Muscle of arm (tissue), 14 donors: ENCODE measurements around the gene PYDC1. TPM values are rescaled to one million over a fixed set of nuclear protein-coding genes. Genes with fewer than 3 reads are reported as not detected.
"Not testable (repeated sequence)": the region's sequence is repeated elsewhere in the genome, so short reads cannot be mapped to it uniquely, and the experiment has no call there.

Source experiments
- DNase-seq: peaks from one replicate; pipeline ENCODE4 v3.0.0-alpha.2; 2013
- long read RNA-seq, 11 donors: transcript quantifications; one replicate each; lab custom pipeline, GENCODE V29; 2026
- polyA plus RNA-seq, 12 donors: library from polyadenylated mRNA; unstranded; fragments of 120-200 nt; gene quantifications; one replicate each; pipeline ENCODE4 v1.2.1, GENCODE V29; 2013; ENCODE audit not compliant: insufficient read length in 12 of 12

The PYDC1 gene
- 1 to 10 TPM in 5 of 12 donors, under 1 TPM in 5, not detected in 2; 0.27 to 2.1 (median 0.95) TPM for polyA plus RNA-seq
- long read RNA-seq, donor 1: 0 reads
- long read RNA-seq, donor 2, partial matches to known transcripts: 11 of 11 reads
- long read RNA-seq, donor 2, other reads (novel, unspliced or antisense): 0 of 11 reads
- long read RNA-seq, donor 3: 0 reads
- long read RNA-seq, donor 4: 0 reads
- long read RNA-seq, donor 5: 0 reads
- long read RNA-seq, donor 6: 0 reads
- long read RNA-seq, donor 7: 0 reads
- long read RNA-seq, donor 8: 0 reads
- long read RNA-seq, donor 9: 0 reads
- long read RNA-seq, donor 10: 0 reads
- long read RNA-seq, donor 11: 0 reads

DNA sequence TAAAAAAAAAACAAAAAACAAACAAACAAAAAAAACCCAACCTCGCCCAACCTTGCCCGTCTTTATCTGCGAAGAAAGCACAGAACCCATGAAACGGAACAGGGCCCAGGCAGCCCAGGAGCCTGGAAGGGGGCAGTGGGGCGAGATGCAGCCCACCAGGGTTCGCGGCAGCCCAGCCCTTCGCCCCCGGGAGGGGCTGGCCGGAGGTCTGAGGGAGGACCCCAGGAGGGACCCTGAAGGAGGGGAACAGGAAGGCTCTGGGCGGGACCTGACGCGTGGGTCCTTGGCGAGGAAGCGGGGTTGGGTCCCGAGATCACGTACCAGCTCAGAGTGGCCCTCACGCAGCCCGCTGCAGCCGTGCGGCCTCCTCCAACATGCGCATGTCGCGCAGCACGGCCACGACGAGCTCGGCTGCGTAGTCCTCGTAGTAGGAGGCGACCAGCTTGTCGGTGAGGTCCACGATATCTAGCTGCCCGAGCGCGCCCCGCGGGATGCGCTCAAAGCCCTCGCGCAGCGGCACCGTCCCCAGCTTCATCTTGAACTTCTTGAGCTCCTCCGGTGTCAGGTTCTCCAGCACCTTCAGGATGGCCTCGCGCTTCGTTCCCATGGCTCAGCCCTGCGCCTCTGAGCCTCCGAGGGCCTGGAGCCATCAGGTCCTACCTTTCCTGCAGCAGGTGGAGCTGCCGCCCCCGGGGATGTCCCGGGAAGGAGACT, at the start of gene PYDC1:
TSS of gene PYDC1 (minus strand) at position 714 of the 714 bp plus-strand sequence. CDS start at position 607, 107 bp downstream.
- no peak for DNase-seq

DNA sequence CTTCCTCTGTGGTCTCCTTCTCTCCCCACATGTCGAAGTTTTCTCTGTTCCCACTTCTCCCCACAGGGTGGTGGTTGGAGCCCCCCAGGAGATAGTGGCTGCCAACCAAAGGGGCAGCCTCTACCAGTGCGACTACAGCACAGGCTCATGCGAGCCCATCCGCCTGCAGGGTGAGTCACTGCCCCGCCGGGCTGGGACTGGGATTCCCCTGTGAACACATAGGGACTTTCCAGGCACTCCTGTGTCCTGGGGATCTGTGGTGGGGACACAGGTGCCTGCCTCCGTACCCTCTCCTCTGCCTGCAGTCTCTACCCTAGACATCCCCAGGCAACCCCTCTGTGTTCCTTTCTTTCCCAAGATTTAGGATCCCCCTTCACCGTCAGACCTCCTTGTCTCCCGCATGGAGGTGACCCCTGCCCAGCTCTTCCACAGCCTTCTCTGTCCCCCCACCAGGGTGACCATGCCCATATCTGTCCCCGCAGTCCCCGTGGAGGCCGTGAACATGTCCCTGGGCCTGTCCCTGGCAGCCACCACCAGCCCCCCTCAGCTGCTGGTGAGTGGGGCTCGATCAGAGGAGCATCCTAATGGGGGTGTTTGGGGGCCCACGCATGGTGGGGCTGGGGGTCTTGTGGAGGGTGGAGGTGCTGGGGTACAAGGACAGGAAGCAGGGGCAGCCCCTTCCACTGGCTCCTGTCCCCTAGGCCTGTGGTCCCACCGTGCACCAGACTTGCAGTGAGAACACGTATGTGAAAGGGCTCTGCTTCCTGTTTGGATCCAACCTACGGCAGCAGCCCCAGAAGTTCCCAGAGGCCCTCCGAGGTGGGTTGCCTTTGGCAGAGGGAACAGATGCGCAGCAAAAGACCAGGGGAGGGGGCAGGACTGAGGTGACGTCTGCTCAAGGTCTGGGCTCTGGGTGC, 48.7 kb upstream of the PYDC1 start:
- DNase-seq: no peak

DNA sequence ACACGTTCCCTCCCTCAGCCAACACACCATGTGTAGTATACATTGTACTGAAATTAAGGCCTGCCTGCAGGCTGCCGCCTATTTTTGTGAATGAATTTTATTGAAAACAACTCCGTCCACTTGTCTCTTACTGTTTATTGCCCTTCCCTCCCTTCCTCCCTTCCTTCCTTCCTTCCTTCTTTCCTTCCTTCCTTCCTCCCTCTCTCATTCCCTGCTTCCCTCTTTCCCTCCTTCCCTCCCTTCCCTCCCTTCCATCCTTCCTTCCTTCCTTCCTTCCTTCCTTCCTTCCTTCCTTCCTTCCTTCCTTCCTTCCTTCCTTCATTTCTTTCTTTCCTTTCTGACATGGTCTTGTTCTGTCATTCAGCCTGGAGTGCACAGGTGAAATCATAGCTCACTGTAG, 45.1 kb upstream of the PYDC1 start:
- no peak for DNase-seq

DNA sequence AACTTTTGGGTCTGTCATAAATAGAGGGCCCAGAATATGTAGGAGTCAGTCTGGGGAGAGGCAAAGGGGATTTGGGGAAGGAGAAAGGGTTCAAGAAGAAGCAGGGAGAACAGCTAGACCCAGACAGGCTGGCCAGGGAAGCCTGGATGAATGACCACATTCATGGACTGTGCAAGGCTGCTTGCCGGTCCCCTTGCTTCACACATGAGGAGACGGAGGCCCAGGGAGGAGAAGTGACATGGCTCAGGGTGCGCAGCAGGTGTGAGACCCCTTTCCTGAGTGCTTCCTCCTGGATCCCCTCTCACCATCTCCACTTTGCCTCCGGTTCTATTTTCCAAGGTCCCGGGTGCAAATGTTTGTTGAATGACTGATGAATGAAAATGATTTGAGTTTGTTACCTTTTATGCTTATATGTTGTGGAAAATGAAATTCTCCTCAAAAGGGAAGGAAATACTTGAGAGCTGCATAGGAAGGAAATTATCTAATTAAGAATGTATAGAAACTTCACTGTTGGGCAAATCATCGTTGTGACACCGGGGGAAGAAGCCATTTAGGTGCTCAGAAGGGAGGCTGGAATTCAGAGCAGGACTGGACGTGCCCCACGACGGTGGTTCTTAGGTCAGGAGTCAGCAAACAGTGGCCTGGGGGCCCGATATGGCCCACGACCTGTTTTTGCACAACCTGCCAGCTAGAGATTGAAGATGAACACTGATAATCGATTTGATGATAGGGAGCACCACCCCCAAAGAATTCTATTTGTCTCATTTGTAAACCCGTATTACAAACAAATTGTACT, 43.4 kb upstream of the PYDC1 start:
- DNase-seq: no peak

DNA sequence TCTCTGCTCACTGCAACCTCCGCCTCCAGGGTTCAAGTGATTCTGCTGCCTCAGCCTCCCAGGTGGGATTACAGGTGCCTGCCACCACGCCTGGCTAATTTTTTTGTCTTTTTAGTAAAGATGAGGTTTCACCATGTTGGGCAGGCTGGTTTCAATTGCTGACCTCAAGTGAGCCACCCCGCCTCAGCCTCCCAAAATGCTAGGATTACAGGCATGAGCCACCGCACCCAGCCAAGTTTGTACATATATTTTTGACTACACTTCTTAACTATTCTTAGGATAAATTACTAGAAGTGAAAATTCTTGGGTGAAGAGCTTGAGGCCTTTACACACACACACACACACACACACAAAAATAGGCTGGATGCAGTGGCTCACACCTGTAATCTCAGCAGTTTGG, 41.4 kb upstream of the PYDC1 start:
- DNase-seq: no peak

DNA sequence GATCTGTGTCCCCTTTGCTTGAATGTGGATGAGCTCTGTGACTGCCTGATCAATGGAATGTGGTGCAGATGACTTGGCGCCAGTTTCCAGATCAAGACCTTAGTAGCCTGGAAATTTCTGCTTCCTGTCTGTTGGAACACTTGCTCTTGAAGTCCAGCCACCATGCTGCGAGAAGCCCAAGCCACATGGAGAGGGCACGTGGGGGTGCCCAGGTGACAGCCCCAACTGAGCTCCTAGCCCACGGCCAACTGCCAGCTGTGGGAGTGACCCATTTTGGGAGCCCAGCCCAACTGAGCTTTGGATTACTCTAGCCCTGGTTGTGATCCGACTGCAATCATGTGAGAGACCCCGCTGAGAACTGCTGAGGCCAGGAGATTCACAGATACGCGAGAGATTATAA, 39.5 kb upstream of the PYDC1 start:
- no peak for DNase-seq

DNA sequence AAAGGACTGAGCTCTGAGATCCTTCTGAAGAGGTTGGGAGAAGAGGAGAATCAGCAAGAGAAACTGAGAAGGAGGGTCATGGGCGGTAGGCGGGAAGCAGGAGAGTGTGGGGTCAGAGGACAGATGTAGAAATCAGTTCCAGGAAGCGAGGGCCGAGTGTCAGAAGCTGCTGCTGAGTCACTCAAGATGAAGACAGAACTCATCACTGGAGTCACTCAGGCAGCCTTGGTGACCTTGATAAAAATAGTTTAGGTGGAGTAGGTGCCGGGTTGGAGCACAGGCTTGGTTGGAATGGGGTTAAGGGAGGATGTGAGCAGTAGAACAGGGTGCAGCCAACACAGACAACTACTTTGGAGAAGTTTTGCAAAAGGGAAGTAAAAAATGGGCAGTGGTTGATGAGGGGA, 36.7 kb upstream of the PYDC1 start:
- DNase-seq: peak; percentile 4

DNA sequence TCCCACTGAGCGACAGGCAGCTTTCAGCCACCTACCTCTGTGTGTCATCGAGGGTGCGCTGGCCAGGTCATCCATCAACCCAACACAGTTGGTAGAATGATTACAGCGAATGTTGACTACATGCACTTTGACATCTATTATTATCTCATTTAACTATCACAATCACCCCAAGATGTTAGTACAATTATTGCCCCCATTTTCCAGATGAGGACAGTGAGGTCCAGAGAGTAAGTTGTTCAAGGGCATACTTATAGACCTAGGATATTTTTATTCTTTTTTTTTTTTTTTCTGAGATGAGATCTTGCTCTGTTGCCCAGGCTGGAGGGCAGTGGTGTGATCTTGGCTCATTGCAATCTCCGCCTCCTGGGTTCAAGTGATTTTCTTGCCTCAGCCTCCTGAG, 34.5 kb upstream of the PYDC1 start:
- no peak for DNase-seq

DNA sequence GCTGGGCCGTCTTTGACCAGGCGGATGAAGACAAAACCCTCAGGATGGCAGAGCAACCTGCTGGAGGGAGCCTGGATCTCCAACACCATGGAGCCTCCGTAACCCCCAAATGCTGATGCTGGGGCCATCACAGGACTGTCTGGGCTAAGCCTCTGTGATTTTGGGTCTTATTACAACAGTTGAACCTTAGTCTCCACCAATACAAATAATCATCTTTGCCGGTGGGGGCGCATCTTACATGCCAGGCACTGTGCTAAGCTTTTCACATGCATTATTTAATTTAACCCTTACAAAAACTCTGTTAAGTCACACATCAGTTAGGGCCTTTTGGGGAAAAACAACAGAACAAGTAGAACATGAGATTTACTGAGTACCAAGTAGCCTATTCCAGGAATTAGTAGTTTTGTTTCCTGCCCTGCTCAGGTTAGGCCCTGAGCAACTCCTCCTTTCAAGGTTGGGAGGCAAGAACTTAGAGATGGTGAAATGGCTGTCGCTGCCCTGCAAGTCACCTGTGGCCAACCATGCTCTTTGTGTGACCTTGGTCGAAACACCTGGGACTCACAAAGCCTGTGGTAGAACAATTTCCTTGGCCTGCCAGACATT, 33.9 kb upstream of the PYDC1 start:
- DNase-seq: no peak

DNA sequence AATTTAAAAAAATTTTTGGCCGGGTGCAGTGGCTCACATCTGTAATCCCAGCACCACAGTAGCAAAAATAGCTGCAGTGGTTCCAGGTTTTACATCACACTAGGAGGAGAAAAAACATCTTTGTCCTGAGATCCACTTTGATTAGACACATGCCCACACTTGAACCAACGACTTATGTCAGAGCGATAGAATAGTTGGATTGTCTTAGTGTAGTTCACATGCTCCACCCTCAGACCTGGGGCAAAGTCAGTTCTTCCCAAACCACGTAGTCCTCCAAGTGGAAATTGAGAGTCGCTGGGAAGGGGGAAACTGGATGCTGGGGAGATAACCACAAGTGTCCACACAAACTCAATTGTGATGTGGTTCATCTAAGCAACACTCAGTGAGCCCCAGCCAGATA, 31.4 kb upstream of the PYDC1 start:
- DNase-seq: no peak

DNA sequence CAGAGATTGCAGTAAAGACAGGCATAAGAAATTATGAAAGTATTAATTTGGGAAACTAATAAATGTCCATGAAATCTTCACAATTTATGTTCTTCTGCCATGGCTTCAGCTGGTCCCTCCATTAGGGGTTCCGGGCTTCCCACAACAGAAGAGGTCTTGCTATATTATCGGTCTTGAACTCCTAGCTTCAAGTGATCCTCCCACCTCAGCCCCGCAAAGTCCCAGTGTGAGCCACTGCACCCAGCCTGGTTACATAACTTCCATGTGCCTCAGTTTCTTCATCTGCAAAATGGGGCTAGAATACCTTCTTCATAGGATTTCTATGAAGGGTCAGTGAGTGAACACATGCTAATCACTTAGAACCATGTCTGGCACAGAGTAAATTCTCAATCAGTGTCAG, 29.4 kb upstream of the PYDC1 start:
- DNase-seq: no peak

DNA sequence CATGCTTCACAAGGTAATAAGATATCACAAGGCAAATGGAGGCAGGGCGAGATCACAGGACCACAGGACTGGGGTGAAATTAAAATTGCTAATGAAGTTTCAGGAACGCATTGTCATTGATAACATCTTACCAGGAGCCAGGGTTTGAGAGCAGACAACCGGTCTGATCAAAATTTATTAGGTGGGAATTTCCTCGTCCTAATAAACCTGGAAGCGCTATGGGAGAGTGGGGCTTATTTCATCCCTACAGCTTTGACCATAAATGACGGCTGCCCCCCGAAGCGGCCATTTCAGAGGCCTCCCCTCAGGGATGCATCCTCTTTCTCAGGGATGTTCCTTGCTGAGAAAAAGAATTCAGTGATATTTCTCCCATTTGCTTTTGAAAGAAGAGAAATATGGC, 28.7 kb upstream of the PYDC1 start:
- not testable (repeated sequence) for DNase-seq

DNA sequence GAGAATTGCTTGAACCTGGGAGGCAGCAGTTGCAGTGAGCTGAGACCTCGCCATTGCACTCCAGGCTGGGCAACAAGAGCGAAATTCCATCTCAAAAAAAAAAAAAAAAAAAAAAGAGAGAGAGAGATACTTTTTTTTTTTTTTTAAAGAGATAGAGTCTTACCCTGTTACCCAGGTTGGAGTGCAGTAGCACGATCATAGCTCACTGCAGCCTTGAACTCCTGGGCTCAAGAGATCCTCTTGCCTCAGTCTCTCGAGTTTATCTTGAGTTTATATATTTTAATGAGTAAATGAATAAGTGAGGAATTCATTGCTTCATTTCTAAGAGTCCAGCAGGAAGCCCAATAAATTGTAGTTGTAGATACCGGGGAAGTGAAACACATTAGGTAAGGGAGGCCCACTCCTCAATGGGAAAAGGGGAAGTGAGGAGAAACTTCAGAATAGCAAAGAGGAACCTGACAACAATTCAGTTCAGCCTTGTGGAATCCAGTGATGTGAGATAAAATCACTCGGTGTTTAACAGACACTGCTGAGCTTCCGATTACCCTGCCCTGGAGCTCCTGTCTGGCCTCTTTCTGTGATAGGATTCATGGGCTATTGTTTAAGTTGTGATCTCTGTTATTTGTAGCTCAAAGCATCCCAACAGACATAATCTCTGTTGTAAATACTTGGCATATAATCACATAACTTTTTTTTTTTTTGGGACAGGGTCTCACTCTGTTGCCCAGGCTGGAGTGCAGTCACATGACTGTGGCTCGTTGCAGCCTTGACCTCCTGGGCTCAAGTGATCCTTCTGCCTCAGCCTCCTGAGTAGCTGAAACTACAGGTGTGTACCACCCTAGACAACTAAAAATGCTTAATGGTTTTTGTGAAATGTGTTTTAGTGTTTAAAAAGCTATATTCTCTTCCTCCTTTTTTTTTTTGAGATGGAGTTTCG, 27.1 kb upstream of the PYDC1 start:
- no peak for DNase-seq

DNA sequence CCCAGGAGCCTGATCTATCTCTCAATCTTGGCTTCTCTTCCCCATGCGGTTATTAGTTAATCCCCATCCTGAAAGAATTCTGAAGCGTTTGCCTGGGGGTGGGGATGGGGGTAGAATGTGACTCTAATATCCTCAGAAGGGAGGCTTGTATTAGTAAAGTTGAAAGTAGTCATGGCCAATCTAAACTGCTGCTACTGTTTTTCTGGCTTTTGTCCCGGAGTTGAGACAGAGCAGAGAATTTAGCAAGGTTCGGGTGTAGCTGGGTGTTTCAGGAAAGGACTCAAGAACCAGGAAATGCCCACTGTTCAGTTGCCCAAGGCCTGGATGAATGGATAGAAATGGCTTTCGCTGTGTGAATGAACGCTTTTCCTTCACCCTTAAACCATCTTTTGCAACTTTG, 25.3 kb upstream of the PYDC1 start:
- no peak for DNase-seq

DNA sequence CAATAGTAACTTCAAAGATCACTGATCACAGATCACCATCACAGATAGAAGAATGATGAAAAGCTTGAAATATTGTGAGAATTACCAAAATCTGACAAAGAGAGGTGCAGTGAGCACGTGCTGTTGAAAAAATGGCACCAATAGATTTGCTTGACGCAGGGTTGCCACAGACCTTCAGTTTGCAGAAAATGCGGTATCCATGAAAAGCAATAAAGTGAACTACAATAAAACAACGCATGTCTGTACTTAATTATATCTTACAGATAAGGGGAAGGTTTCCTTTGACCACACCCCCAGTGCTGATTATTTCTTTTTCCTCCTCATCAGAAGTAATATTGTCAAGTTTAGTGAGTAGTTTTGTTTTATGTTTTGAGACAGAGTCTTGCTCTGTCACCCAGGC, 21.1 kb upstream of the PYDC1 start:
- DNase-seq: no peak

DNA sequence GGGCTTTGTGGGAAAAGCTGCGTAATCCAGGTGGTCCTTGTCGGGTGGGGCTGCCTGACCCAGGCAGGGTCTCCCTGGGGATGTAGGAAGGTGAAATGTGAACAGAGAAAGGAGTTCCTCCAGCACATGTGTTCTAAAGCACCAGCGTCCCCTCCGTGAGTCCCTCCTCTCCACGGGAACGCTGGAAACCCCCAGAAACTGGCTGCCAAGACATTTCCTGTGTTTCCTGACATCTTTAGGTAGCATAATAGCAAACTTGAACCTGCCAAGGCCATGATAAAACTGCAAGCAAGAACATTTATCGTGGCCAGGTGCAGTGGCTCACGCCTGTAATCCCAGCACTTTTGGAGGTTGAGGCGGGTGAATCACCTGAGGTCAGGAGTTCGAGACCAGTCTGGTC, 12.6 kb upstream of the PYDC1 start:
- DNase-seq: no peak

DNA sequence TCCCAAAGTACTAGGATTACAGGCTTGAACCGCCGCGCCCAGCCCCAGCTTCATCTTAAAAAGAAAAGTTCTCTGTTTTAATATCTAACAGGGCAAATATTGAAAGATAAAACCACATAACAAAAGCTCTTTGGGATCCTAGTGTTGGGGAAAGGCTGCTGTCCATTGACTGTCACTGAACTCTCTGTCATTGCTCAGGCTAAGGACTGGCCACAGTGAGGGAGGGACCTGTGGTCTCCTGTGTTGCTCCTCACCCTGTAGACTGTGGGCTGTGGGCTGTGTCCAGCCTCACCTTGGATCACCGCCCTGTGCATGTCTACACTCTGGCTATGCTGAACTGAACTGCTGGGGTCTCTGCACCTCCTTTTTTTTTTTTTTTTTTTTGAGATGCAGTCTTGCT, 11.3 kb upstream of the PYDC1 start:
- no peak for DNase-seq

DNA sequence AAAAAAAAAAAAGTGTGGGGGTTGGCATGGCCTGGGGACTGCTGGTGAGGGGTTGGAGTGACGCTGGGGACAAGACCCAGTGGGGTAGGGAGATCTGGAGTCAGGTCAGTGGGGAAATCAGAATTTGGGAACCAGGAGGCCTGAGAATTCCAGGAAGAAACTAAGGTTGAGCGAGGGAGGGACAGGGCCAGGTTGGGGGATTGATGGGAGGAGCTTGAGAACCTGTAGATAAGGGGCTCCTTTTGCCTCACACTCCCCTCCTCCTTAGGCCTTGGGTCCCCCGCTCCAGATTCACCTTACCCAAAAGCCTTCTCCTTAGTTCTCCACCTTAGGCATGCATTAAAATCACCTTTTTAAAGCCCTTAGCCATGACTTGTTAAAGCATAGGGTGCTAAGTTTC, 8.3 kb upstream of the PYDC1 start:
- DNase-seq: no peak

DNA sequence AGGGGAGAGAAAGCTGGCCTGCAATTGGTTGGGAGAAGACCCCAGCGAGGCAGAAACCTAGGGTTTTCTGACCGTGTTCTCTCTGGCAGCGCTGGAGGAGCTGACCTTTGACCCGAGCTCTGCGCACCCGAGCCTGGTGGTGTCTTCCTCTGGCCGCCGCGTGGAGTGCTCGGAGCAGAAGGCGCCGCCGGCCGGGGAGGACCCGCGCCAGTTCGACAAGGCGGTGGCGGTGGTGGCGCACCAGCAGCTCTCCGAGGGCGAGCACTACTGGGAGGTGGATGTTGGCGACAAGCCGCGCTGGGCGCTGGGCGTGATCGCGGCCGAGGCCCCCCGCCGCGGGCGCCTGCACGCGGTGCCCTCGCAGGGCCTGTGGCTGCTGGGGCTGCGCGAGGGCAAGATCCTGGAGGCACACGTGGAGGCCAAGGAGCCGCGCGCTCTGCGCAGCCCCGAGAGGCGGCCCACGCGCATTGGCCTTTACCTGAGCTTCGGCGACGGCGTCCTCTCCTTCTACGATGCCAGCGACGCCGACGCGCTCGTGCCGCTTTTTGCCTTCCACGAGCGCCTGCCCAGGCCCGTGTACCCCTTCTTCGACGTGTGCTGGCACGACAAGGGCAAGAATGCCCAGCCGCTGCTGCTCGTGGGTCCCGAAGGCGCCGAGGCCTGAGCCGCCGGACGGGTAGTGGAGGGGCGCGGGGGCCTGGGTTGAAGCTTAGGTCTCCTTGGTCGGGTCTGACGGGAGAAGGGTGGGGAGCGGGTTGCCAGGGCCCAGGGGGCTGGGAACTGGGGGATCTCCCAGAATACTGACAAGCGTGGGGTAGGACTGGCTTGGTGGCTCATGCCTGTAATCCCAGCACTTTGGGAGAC, 7.4 kb upstream of the PYDC1 start:
- no peak for DNase-seq
